GM18870 (cell line): ENCODE data around the gene EQTN.

Source experiments
- ATAC-seq: cut with Tn5 transposase; IDR thresholded peaks from one replicate; pipeline ENCODE4 v1.9.1; 2021; ENCODE audit warnings: moderate library complexity; ENCODE audit not compliant: unreplicated experiment

The EQTN gene

DNA sequence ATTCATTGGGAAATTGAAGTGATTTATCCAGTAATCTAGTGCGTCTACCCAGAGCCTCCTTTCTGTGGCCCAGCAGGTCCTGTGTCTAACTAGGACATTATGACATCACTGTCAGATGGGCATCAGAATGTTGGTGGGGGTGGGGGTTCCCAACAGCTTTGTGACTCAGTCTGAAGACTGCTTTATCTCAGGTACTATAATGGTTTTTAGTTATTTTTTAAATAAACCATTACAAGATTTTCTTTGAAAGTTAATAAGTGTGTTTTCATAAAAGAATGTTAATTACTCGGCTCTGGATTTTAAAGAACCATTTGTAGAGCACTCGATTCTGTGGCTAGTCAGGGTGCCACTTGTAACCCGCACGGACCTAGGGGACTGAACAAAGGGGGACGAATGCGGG lies at the start of gene EQTN:
Gene EQTN, minus strand, starts transcription at position 101 of the 400 bp plus-strand sequence. Its CDS starts 95 bp downstream, at position 6.
- ATAC-seq: no peak

DNA sequence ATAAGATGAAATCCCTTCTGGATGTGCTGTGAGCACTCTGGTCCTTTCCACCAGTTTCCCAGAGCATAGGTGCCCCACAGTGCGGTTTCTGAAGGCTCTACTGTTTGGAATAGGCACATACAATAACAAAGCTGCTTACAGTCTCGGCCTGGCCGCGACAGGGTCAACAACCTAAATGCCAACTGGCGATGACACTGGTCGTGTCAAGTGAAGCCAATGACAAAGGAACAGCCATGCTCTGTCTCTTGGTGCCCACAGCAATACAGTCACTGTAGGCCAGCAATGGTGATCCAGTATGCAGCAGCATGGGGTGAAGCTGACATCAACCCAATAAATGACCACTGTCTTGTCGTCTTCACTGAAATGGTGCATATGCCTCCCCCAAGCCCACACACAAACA lies 47.8 kb upstream of the EQTN start:
- ATAC-seq: no peak

- no peak for ATAC-seq
Measured at GRCh38 chr9:27341545-27342294, 44.8 kb upstream of the EQTN start.

DNA sequence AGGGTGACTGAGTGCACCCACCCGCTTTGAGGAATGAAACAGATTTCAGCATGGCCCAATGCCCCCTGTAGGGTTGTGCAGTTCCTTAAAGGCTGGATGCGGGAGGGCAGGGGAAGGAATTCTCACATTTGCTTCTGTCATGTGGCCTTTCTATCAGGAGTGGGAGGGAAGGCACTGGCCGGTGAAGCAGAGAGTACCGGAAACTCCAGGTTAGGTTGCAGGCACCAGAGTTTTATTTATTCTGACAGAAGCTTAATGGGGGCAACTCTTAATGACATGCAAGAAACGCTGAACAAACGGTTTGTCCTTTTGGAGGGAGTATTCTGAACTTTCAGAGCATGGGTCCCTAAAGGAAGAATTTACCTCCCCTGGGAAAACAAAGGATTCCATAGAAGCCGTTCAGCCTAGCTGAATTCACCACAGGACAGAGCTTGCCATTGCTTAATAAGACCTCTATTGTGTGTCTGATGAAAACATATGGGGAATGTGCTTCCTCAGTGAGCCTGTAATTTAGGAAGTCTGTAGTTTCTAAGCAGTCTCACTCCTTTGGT lies 44.1 kb upstream of the EQTN start:
- no peak for ATAC-seq

- ATAC-seq: no peak
Measured at GRCh38 chr9:27340285-27340674, 43.3 kb upstream of the EQTN start.

DNA sequence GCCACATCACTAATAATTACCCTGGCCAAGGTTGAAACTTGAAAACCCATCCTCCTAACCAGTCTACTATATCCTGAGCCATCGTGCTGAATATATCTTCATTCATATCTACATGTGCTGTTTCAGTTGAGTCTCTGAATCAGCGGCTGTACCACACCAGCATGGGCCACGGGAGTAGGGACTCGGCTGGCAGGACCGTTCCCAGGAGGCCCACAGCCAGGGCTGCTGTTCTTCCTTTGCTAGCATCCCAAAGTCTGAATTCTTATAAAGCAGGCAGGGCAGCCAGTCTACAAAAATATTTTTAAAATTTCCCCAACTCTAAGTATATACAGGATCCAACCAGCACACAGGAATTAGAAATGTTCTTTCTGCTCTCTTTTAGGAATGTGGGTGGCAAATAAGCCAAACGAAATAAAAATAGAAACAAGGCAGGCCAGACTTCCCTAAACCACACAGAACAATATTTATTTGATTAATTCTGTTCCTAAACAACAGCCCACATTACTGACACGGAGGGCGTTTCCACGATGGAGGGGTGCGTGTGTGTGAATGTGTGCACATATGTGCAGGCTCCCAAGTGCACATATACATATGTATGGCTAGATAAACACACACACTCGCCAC lies 42.8 kb upstream of the EQTN start:
- no peak for ATAC-seq

- no peak for ATAC-seq
Measured at GRCh38 chr9:27338527-27338903, 41.6 kb upstream of the EQTN start.

DNA sequence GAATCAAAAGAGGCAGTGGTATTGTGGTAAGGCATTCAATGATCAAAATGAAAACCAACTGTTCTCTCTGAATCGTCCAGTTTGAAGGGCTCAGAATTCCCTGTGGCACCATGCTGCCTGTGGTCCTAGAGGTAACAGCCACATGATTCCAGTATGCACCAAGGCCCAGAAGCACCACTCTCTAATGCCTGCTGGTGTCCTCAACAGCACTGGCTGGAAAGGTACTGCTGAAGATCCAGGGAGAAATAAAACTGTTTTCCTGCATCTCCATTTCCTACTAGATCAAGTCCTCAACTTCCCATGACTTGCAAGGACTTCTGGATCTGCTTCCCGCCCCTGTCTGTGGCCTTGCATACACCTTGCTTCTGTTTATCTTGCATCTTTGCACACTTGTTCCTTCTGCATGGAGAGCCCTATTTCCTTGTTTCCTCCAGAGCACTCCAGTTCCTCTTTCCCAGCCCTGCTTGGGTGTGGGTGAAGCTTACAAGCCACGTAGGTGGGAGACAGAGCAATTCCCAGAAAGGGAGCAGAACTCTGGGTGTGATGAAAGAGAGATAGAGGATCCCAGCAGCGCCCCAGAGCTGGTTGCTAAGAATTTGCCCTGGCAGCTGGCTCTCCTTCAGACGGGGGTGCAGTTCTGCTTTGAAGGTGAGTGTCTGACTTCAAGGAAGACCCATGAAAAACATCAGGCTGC lies 41.0 kb upstream of the EQTN start:
- ATAC-seq: no peak

GRCh38 chr9:27337236-27337635 lies 40.3 kb upstream of the EQTN start:
- ATAC-seq: no peak

GRCh38 chr9:27336829-27337228 lies 39.9 kb upstream of the EQTN start:
- no peak for ATAC-seq

DNA sequence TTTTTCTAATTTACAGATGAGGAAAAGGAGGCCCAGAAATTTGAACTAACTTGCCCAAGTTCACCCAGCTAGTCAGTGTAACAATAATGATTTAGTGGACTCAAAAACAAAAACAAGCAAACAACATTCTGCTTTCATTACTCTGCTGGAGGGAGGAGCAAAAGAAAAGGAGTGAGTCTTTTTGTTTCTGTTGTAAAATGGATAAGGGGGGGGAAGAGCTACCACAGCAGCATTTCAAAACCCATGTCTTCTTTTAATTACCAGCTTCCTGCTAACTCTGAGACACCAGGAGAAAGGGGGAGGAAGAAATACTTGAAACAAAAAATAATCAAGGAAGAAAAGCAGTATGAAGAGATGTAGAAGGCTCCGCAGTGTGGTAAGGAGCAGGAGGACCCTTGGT lies 39.2 kb upstream of the EQTN start:
- ATAC-seq: no peak

- ATAC-seq: no peak
Measured at GRCh38 chr9:27335075-27335474, 38.1 kb upstream of the EQTN start.

DNA sequence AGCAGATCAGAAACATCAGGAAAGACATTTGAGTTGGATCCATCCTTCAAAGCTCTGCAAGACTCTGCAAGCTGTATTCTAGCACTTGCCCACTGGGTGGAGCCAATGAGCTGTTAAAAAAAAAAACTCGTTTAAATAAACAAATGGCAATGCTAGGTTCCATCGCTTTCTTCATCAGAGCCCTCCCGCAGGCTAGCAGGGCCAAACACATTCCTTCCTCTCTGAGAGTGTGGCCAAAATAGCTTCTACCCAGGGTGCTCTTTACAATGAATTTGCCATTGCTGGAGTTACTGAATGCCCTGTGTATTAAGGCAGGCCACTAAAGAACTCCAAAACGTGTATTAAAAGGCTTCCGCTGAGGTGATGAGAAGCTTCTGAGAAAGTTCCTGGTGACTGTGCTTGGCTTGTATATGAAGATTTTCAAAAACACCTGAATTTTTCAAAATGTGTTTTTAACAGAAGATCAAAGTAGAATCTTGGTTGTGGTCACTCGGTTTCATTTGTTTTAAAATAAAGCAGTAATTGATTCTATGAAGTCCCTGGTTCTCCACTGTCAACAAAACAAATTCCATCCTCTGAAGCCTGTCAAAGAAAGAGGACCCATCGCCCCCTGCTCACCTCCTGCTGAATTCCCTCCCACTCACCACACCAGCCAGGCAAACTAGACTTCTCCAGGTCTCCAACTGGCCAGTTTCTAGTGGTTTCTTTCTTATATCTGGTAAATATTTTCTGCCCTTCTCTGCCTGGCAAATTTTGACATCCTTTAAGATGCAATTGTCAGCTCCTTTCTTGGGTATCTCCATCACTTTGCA lies 36.5 kb upstream of the EQTN start:
- ATAC-seq: peak; percentile 92

GRCh38 chr9:27331393-27331792 lies 34.4 kb upstream of the EQTN start:
- no peak for ATAC-seq

DNA sequence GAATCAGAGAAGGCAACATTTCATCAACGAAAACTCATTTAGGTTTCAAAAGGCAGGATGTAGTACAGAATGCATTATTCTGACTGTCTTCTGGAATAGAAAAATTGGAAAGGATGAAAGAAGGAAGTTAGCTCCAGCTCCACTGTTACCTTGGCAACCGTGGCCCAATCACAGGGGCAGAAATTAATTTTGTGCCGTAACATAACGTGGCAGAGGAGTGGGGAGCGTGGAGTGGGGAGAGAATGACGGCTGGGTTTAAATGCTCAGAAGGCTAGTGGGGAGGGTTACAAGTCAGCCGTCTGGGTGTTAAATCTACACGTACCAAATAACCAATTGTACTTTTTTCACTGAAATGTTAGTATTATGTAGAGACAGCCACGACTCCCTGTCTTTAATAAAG lies 32.3 kb upstream of the EQTN start:
- ATAC-seq: no peak

- no peak for ATAC-seq
Measured at GRCh38 chr9:27328483-27328882, 31.5 kb upstream of the EQTN start.

DNA sequence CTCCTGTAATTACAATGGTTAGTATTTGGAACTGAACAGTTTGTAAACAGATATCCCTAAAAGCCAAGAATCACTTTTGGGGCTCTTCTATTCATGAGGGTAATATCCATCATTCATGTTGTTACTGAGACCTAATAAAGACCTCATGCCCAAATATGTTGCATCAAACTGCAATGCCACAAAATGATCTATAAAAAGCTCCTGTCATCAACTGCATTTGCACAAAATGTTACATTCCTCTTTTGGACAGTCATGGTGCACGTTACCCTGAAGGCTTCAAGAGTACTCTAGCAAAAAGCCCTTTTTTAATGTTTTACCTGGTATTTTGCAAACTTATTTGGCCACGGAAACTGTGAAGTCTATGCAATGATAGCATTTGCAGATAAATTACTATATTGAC lies 14.2 kb upstream of the EQTN start:
- ATAC-seq: no peak

DNA sequence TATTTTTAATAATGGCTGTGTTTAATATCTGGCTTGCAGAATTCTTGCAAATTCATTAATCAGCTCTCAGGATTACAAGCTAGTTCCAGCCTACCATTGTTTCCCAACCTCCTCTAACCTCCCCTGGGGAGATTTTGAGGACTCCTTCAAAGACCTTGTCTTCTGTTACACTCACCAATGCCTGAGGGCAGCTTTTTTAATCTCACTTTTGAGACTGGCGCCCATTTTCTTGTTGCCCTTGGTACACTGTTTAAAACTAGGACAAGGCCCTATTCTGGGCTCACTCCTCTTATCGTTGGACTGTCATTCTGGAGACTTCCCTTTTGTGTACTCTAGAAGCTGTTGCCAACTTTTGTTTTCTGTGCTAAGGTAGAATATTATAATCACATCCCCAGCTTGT lies 13.6 kb upstream of the EQTN start:
- no peak for ATAC-seq

DNA sequence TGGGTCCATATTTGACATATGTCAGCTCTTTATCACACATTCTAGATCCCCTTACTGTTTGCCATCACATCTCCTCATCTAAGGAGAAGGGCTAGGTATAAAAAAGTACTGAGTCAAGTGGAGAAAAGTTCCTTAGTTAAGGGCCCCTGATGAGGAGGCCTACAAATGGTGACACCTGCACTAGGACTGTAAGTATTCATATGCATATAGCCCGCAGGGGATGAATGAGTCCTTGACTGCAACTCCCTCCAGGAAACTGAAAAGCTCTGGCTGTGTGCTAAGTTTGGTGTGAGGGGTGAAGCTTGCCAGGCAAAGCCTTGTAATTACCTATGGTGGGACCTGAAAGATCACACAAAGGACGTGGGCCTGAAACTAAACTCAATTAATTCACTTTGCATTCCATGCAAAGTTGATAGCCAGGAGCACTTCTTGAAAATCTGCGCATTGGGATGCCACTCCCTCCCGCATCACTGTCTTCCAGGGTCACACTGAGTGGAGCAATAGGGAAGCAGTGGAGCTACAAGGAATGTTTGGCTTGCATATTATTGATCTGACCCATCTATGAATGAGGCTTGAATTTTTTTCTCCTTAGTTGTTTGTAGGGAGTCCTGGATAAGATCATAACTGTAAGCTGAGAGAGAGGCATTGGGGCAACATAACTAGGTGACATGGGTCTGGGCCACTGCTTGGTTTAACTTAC lies 11.9 kb upstream of the EQTN start:
- no peak for ATAC-seq

DNA sequence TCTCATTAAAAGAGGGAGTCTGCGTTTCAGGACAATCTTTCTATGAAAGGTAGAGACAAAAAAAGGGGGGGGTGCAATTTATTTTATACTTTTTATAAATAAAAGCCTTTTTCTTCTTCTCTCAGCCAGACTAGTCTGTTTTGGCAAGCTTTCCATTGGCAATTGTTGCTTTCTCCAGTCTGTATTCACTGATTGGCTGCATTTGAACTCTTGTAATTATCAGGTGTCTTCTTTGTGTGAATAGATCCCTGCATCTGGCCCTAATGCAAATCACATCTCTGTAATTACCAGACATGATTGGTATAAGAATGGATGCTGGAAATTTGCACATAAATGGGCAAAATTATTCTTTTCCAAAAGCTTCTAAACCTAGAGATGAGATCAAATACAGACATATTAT lies 7.6 kb upstream of the EQTN start:
- ATAC-seq: no peak

GRCh38 chr9:27303219-27303618 lies 6.3 kb upstream of the EQTN start:
- ATAC-seq: no peak
